GM10847 (cell line): Measurements from ENCODE around the gene LTB4R2.

Experiments
- POLR2A ChIP-seq: IDR thresholded peaks from 2 replicates; pipeline ENCODE4 v1.6.1; 2011; ENCODE audit not compliant: insufficient read length; ENCODE audit errors: extremely low read depth

Gene LTB4R2

GRCh38 chr14:24307156-24307574 is 2.8 kb upstream of the LTB4R2 start:
- TF ChIP-seq POLR2A = no peak

- TF ChIP-seq POLR2A = no peak
Measured at GRCh38 chr14:24307575-24308341, 2.2 kb upstream of the LTB4R2 start, which contains the start of gene CIDEB. TSS of gene CIDEB (minus strand) at chr14:24307977. CDS start at chr14:24307858, 119 bp downstream.

GRCh38 chr14:24308342-24309124 is 1.4 kb upstream of the LTB4R2 start:
- no peak for TF ChIP-seq POLR2A

GRCh38 chr14:24310265-24310645 is 315 bp downstream of the LTB4R2 start:
- no peak for TF ChIP-seq POLR2A

- peak; percentile 39 for TF ChIP-seq POLR2A
Measured at GRCh38 chr14:24310646-24311604, 985 bp downstream of the LTB4R2 start, which contains the start of gene LTB4R. TSS of gene LTB4R (plus strand) at chr14:24311502. CDS start at chr14:24315652, 4,150 bp downstream.

GRCh38 chr14:24311837-24312615 is 2.1 kb downstream of the LTB4R2 start:
- no peak for TF ChIP-seq POLR2A

GRCh38 chr14:24312736-24313507 is 3.0 kb downstream of the LTB4R2 start:
- TF ChIP-seq POLR2A = no peak

- no peak for TF ChIP-seq POLR2A
Measured at GRCh38 chr14:24313913-24314312, 4.0 kb downstream of the LTB4R2 start.

GRCh38 chr14:24314377-24315193 is 4.6 kb downstream of the LTB4R2 start:
- TF ChIP-seq POLR2A = no peak

GRCh38 chr14:24315243-24315806 is 5.4 kb downstream of the LTB4R2 start:
- TF ChIP-seq POLR2A = no peak

- TF ChIP-seq POLR2A = no peak
Measured at GRCh38 chr14:24315807-24316596, 6.1 kb downstream of the LTB4R2 start.

GRCh38 chr14:24316597-24316950 is 6.6 kb downstream of the LTB4R2 start:
- no peak for TF ChIP-seq POLR2A
